ENCODE results near the gene SGCD. TPM values are rescaled to one million over a fixed set of nuclear protein-coding genes. Genes with fewer than 3 reads are reported as not detected.

Gene SGCD
- total RNA-seq, 1 experiment from 2014 or later: not detected

- TF ChIP-seq, protein P1, sequence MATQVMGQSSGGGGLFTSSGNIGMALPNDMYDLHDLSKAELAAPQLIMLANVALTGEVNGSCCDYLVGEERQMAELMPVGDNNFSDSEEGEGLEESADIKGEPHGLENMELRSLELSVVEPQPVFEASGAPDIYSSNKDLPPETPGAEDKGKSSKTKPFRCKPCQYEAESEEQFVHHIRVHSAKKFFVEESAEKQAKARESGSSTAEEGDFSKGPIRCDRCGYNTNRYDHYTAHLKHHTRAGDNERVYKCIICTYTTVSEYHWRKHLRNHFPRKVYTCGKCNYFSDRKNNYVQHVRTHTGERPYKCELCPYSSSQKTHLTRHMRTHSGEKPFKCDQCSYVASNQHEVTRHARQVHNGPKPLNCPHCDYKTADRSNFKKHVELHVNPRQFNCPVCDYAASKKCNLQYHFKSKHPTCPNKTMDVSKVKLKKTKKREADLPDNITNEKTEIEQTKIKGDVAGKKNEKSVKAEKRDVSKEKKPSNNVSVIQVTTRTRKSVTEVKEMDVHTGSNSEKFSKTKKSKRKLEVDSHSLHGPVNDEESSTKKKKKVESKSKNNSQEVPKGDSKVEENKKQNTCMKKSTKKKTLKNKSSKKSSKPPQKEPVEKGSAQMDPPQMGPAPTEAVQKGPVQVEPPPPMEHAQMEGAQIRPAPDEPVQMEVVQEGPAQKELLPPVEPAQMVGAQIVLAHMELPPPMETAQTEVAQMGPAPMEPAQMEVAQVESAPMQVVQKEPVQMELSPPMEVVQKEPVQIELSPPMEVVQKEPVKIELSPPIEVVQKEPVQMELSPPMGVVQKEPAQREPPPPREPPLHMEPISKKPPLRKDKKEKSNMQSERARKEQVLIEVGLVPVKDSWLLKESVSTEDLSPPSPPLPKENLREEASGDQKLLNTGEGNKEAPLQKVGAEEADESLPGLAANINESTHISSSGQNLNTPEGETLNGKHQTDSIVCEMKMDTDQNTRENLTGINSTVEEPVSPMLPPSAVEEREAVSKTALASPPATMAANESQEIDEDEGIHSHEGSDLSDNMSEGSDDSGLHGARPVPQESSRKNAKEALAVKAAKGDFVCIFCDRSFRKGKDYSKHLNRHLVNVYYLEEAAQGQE (IDR thresholded peaks at IDR 0.05; ENCODE audit: low read depth): no peak
- TF ChIP-seq ELF1 (IDR thresholded peaks at IDR 0.05; ENCODE audit: borderline replicate concordance, low read depth) (no peak), FOSL1 (IDR thresholded peaks at IDR 0.05; ENCODE audit: low read depth) (no peak)
Measured at GRCh38 chr5:156421798-156422197, 94.8 kb downstream of the SGCD start (continued).

- H3K4me2 ChIP-seq (ENCODE audit: low read length): no peak overlapping the region
- peaks cover 0 to 5% of the 10 kb centered on the region in 2 experiments; a peak in 1 of 4 replicates for H3K9me3 ChIP-seq (ENCODE audit: control insufficient read depth in 1 of 2, insufficient read depth in 1 of 2, low read depth in 1 of 2, low read length in 2 of 2)
- H3K27ac ChIP-seq (ENCODE audit: low read depth, low read length): no peak overlapping the region
- no peak overlapping the region for H3K4me3 ChIP-seq (replicated peaks in 1 of 2; ENCODE audit: low read depth in 1 of 2, low read length in 2 of 2)
- DNase-seq (ENCODE audit: low read depth, low spot score) (no peak), ATAC-seq (no peak)
- no peaks in the 10 kb centered on the region for H3K27me3 ChIP-seq (ENCODE audit: insufficient read depth, low read length)
- no peaks in the 10 kb centered on the region for H3K9me2 ChIP-seq (ENCODE audit: insufficient read depth)
- TF ChIP-seq ZFX (IDR thresholded peaks at IDR 0.05) (no peak), CBX3 (IDR thresholded peaks at IDR 0.05; ENCODE audit: low read depth) (no peak), POLR2A (IDR thresholded peaks at IDR 0.05; ENCODE audit: borderline replicate concordance, extremely low read depth, insufficient read depth, insufficient read length) (no peak), ZNF274 (IDR thresholded peaks at IDR 0.05; ENCODE audit: low read depth, low read length) (no peak), SRF (IDR thresholded peaks at IDR 0.05; ENCODE audit: low read depth) (no peak), EGR1 (IDR thresholded peaks at IDR 0.05; ENCODE audit: low read depth) (no peak), RAD21 (IDR thresholded peaks at IDR 0.05; ENCODE audit: low read depth) (no peak), ELF1 (IDR thresholded peaks at IDR 0.05; ENCODE audit: borderline replicate concordance, low read depth) (no peak), CEBPB (IDR thresholded peaks at IDR 0.05; ENCODE audit: low read depth) (no peak), POLR2AphosphoS5 (IDR thresholded peaks at IDR 0.05; ENCODE audit: low read depth, low read length) (no peak), YY1 (IDR thresholded peaks at IDR 0.05; ENCODE audit: extremely low read depth, insufficient replicate concordance, low read depth, low read length) (no peak), SIN3A (IDR thresholded peaks at IDR 0.05; ENCODE audit: low read depth) (no peak)
- H3K79me2 ChIP-seq (ENCODE audit: insufficient read depth, low read length): no peaks in the 10 kb centered on the region
- H3K4me1 ChIP-seq (ENCODE audit: control insufficient read depth in 1 of 2, insufficient read depth in 2 of 2, low read length in 2 of 2): no peaks in the 10 kb centered on the region
- POLR2A ChIA-PET: no interaction called here
- H2AFZ ChIP-seq (ENCODE audit: low read depth, low read length, poor library complexity, severe bottlenecking): no peak overlapping the region
- H4K20me1 ChIP-seq (ENCODE audit: insufficient read depth): no peaks in the 10 kb centered on the region
- no peaks in the 10 kb centered on the region for H3K36me3 ChIP-seq (ENCODE audit: control insufficient read depth in 1 of 2, insufficient read depth in 2 of 2, low read length in 2 of 2)
- no peak overlapping the region for H3K9ac ChIP-seq (ENCODE audit: low read length)
- CTCF ChIA-PET: no interaction called here
- RAD21 ChIA-PET (ENCODE audit: low non-redundant PET in 1 of 2, low total read pairs in 2 of 2, uncharacterized antibody in 2 of 2, unreplicated experiment in 2 of 2): no interaction called here
- intact Hi-C loops (cut with micrococcal nuclease): no loop called here
- BruUV-seq (replicated peaks): no TSS peak
Measured at GRCh38 chr5:156423597-156423996, 96.6 kb downstream of the SGCD start.

Data from HCT116 (cell line).